NCI-H2227 (cell line): ENCODE data around the gene PSAPL1.
A peak's percentile ranks its signal among the peaks of the same experiment; 100 is the strongest.

ENCODE experiments used
- DNase-seq: peaks from one replicate; lab custom pipeline; 2025; ENCODE audit not compliant: unreplicated experiment; lab: John Stamatoyannopoulos, UW

The PSAPL1 gene, protein sequence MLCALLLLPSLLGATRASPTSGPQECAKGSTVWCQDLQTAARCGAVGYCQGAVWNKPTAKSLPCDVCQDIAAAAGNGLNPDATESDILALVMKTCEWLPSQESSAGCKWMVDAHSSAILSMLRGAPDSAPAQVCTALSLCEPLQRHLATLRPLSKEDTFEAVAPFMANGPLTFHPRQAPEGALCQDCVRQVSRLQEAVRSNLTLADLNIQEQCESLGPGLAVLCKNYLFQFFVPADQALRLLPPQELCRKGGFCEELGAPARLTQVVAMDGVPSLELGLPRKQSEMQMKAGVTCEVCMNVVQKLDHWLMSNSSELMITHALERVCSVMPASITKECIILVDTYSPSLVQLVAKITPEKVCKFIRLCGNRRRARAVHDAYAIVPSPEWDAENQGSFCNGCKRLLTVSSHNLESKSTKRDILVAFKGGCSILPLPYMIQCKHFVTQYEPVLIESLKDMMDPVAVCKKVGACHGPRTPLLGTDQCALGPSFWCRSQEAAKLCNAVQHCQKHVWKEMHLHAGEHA

DNA sequence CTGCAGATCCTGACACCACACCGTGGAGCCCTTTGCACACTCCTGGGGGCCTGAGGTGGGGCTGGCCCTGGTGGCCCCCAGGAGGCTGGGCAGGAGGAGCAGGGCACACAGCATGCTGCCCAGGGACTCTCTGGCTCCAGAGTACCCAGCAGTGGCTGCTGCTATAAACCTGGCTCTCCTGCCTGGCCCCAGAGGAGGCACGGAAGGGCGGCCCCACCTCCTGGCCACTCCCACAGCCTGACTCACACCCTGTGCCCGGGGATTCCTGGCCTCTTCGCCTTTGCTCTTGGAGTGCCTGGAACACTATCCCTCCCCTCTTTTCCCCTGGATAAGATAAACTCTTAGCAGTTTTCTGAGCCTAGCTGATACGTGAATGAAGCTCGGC lies at the start of gene PSAPL1:
Gene PSAPL1, minus strand, starts transcription at position 165 of the 385 bp plus-strand sequence. Its CDS starts 51 bp downstream, at position 114.
- no peak for DNase-seq

- no peak for DNase-seq
Measured at GRCh38 chr4:7481227-7481626, 46.5 kb upstream of the PSAPL1 start.

DNA sequence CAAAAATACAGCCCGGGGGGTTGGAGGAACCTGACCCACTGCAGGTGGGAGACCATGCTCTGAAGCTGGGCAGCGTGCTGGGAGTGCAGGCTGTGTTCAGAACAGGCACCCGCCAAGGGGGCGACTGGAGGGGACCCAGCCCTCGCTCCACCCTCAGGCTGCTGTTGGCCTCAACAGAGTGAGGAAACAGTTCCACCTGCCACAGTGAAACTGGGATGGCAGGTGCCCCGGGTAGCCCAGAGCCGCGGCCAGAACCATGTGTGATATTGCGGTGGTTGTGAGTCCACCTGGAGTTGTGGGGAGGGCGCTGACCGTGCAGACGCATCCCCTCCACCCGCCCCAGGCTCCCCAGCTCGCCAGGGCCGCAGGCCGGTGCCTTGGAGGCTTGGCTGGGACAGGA lies 45.7 kb upstream of the PSAPL1 start:
- no peak for DNase-seq

DNA sequence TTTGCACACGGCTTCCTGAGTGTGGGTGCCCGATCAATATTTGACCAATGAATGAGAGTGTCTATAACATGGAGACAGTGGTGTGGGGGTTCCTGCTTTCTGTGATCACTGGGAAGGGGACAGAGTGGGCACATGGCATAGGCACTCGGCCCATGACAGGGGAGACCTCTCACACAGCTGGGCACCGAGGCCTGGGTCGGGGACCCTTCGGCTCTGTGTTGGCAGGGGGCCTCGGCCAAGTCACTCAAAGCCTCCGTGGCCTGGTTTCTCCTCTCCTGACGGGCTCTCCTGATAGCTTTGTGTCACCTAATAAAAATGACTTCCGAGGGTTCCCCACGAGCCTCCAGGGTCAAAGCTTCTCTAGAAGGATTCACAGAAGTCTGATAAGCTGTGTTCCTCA lies 43.9 kb upstream of the PSAPL1 start:
- no peak for DNase-seq

DNA sequence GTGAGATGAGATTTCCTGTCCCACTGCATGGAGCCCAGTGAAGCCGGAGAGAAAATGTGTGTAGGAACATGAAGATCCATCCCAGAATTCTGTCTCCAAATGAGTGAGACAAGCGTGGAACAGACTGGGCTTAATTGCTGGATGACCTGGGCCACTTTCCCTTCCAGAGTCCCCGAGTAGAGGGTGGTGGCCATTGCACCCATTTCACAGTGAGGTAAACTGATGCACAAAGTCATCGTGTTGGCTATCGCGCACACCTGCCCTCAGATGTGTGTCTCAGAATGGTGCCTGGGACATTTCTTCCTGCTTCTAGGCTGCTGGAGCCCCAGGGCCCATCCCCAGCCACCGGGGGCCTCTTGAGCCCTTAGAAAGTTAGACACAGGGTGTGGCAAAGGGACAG lies 43.0 kb upstream of the PSAPL1 start:
- DNase-seq: no peak

DNA sequence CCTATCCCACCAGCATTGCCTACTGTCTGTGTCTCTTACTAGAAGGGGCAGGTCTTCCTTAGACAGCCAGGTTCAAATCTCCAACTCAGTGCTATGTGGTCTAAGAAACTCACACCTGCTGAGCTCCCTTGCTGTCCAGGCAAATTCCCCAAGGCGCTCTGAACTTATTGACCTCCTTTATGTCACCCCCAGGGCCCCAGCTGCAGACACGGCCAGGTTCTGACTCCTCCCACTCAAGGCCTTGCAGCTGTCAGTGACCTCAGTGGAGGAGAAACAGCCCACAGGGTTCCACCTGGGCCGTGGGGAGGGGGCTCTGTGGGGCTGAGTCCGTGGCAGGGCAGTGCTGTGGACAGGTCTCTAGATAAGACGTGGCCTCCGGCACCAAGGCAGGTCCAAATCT lies 42.1 kb upstream of the PSAPL1 start:
- no peak for DNase-seq

- DNase-seq: no peak
Measured at GRCh38 chr4:7475207-7475606, 40.5 kb upstream of the PSAPL1 start.

DNA sequence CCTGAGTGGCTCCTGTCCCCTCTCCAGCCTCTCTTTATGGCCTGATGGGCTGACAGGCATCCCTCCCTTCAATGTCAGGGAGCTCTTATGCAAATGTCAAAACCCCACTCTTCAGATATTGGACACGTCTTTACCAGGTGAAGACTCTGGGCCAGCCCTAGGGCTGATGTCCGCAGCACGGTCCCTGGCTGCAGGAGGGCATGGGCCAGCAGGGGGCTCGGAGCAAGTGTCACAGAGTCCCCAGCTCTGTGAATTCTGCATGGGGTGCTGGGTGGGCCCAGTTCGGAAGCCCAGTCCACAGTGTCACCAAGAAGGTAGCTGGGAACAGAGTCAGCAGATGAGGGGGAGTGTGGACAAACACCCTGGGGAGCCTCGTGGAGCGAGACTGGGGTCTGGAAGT lies 39.6 kb upstream of the PSAPL1 start:
- DNase-seq: no peak

GRCh38 chr4:7473081-7473480 lies 38.4 kb upstream of the PSAPL1 start:
- DNase-seq: no peak

GRCh38 chr4:7472442-7473013 lies 37.8 kb upstream of the PSAPL1 start:
- DNase-seq: peak; percentile 17

GRCh38 chr4:7470522-7471128 lies 35.9 kb upstream of the PSAPL1 start:
- no peak for DNase-seq

- DNase-seq: no peak
Measured at GRCh38 chr4:7470111-7470510, 35.4 kb upstream of the PSAPL1 start.

- no peak for DNase-seq
Measured at GRCh38 chr4:7469023-7469422, 34.3 kb upstream of the PSAPL1 start.

- DNase-seq: no peak
Measured at GRCh38 chr4:7467471-7467870, 32.7 kb upstream of the PSAPL1 start.

- DNase-seq: no peak
Measured at GRCh38 chr4:7466904-7467303, 32.2 kb upstream of the PSAPL1 start.

- DNase-seq: no peak
Measured at GRCh38 chr4:7466215-7466614, 31.5 kb upstream of the PSAPL1 start.

DNA sequence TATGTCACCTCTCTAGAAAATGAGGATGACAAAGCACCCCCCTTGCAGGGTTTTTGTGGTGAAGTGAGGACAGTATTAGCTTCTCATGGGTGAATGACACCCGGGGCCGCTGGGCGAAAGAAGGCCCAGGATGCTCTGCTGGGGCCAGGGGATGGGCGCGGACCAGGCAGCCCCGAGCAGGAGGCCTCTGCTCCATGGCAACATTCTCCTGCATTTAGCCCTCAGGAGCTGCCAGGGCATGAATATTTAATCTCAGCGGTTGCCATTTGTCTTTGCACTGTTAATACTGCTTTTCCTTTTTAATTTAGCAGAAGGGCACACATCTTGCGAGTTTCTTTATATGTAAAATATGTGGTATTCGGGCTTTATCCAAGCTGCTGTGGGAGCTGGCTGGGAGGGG lies 30.3 kb upstream of the PSAPL1 start:
- no peak for DNase-seq

DNA sequence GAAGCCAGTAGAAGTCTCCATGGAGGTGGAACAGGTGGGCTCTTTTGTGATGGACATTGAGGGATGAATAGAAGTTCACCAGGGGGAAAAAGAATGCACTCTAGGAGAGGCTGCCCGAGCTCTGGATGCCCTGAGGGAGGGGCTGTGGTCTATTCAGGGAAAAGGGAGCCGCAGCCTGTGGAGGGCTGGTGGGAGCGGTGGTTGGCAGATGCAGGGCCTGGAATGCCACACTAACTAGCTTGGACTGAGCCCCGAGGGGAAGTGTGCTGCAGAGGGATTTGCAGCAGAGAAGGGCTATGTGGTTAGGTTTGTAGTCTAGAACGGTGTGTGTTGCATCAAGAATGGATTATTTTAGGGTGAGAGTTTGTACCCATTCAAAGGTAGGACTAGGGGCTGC lies 29.5 kb upstream of the PSAPL1 start:
- DNase-seq: no peak

- no peak for DNase-seq
Measured at GRCh38 chr4:7463566-7464258, 29.0 kb upstream of the PSAPL1 start.

GRCh38 chr4:7462509-7462971 lies 27.8 kb upstream of the PSAPL1 start:
- DNase-seq: peak; percentile 9

GRCh38 chr4:7461230-7461629 lies 26.5 kb upstream of the PSAPL1 start:
- DNase-seq: no peak
